Measurements from ENCODE around the gene EPB41L1. TPM values are rescaled to one million over a fixed set of nuclear protein-coding genes. Genes with fewer than 3 reads are reported as not detected.

EPB41L1 gene
- total RNA-seq, 3 donors from 2014 or later (not counting 1 experiment from before 2014, with no cell fraction given): 0.21 to 0.29 TPM; not detected in 1

GRCh38 chr20:36240076-36240475, 85.5 kb downstream of the EPB41L1 start:
- peaks cover 33 to 38% of the 10 kb centered on the region in 2 donors for H3K4me1 Mint-ChIP-seq
- ATAC-seq (no peak), DNase-seq (no peak)
- peaks cover 5% of the 10 kb centered on the region for H3K36me3 Mint-ChIP-seq
- no peak overlapping the region for H3K4me3 ChIP-seq (ENCODE audit: low read length)
- H3K4me1 ChIP-seq (ENCODE audit: control insufficient read depth, insufficient read depth, low read length): peaks cover 19% of the 10 kb centered on the region
- H3K27me3 ChIP-seq (ENCODE audit: control insufficient read depth, insufficient read depth, low read length): no peaks in the 10 kb centered on the region
- WGBS (ENCODE audit: insufficient coverage): 97% methylated on average over 12 of the region's 12 CpGs
- no peak overlapping the region for H3K27ac ChIP-seq (ENCODE audit: low read length)
- no peaks in the 10 kb centered on the region for H3K9me3 Mint-ChIP-seq
- no peaks in the 10 kb centered on the region for H3K27me3 Mint-ChIP-seq (ENCODE audit: low read depth in 2 of 2)
- no peak for TF ChIP-seq CTCF (IDR thresholded peaks at IDR 0.05)
- peaks cover 31% of the 10 kb centered on the region for H3K36me3 ChIP-seq (ENCODE audit: control insufficient read depth, insufficient read depth, low read length)
- no peak overlapping the region for H3K27ac Mint-ChIP-seq
- no peaks in the 10 kb centered on the region for H3K9me3 ChIP-seq (ENCODE audit: control insufficient read depth, insufficient read depth, low read length)
- H3K4me3 Mint-ChIP-seq: no peak overlapping the region
- intact Hi-C loops (cut with micrococcal nuclease): no loop called here

- no peaks in the 10 kb centered on the region for H3K27me3 Mint-ChIP-seq (ENCODE audit: low read depth in 2 of 2)
- intact Hi-C loops (cut with micrococcal nuclease): no loop called here
- WGBS (ENCODE audit: insufficient coverage): 100% methylated on average over 4 of the region's 4 CpGs
- peaks cover 12% of the 10 kb centered on the region for H3K36me3 Mint-ChIP-seq
- peaks cover 23 to 29% of the 10 kb centered on the region in 2 donors for H3K4me1 Mint-ChIP-seq
- Histone ChIP-seq H3K4me1 (ENCODE audit: control insufficient read depth, insufficient read depth, low read length) (peaks cover 12% of the 10 kb centered on the region), H3K4me3 (ENCODE audit: low read length) (no peak overlapping the region), H3K27ac (ENCODE audit: low read length) (no peak overlapping the region), H3K27me3 (ENCODE audit: control insufficient read depth, insufficient read depth, low read length) (no peaks in the 10 kb centered on the region), H3K36me3 (ENCODE audit: control insufficient read depth, insufficient read depth, low read length) (peaks cover 46% of the 10 kb centered on the region), H3K9me3 (ENCODE audit: control insufficient read depth, insufficient read depth, low read length) (no peaks in the 10 kb centered on the region)
- no peak overlapping the region for H3K4me3 Mint-ChIP-seq
- no peak overlapping the region for H3K27ac Mint-ChIP-seq
- DNase-seq (no peak), ATAC-seq (no peak)
- no peak for TF ChIP-seq CTCF (IDR thresholded peaks at IDR 0.05)
- H3K9me3 Mint-ChIP-seq: no peaks in the 10 kb centered on the region
Observed at GRCh38 chr20:36241678-36242077, 87.1 kb downstream of the EPB41L1 start.

DNA sequence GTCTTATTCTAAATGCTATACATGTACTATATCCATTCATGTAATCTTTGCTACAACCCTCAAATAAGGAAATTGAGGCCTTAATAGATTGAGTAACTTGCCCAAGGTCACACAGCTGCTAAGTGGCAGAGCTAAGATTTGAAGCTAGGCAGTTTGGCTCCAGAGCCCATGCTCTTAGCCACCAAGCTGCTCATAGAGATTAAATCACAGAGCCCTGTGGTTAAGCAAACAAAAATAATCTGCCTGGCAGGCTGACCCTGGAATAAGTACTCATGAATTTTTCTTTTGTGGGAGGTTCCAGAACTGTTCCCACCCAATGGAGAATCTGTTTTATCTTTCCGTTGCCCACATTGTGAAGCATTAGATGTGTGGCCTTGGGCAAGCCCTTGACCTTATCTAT, 89.2 kb downstream of the EPB41L1 start:
- H3K4me1 ChIP-seq (ENCODE audit: control insufficient read depth, insufficient read depth, low read length): no peaks in the 10 kb centered on the region
- peaks cover 19 to 33% of the 10 kb centered on the region in 2 donors for H3K4me1 Mint-ChIP-seq
- no peaks in the 10 kb centered on the region for H3K9me3 Mint-ChIP-seq

More for the DNA sequence above, 89.2 kb downstream of the EPB41L1 start:
- no peak for ATAC-seq
- intact Hi-C loops (cut with micrococcal nuclease): no loop called here
- H3K9me3 ChIP-seq (ENCODE audit: control insufficient read depth, insufficient read depth, low read length): no peaks in the 10 kb centered on the region
- H3K36me3 ChIP-seq (ENCODE audit: control insufficient read depth, insufficient read depth, low read length): peaks cover 60% of the 10 kb centered on the region
- Mint-ChIP-seq H3K36me3 (peaks cover 19% of the 10 kb centered on the region), H3K27ac (no peak overlapping the region), H3K27me3 (ENCODE audit: low read depth in 2 of 2) (no peaks in the 10 kb centered on the region), H3K4me3 (no peak overlapping the region)
- no peaks in the 10 kb centered on the region for H3K27me3 ChIP-seq (ENCODE audit: control insufficient read depth, insufficient read depth, low read length)
- H3K4me3 ChIP-seq (ENCODE audit: low read length): no peak overlapping the region
- DNase-seq: no peak
- 88% methylated on average over 1 of the region's 1 CpG for WGBS (ENCODE audit: insufficient coverage)
- no peak for TF ChIP-seq CTCF (IDR thresholded peaks at IDR 0.05)
- H3K27ac ChIP-seq (ENCODE audit: low read length): no peak overlapping the region

All from natural killer cell (primary cell).